SK-N-SH (cell line): Measurements from ENCODE around the gene ADGB.

Source experiments
- ELF1 ChIP-seq: IDR thresholded peaks from 2 replicates; pipeline ENCODE4 v1.4.0; 2012
- FOSL2 ChIP-seq: IDR thresholded peaks from 2 replicates; pipeline ENCODE4 v1.4.0; 2012; ENCODE audit warnings: low read depth, mild to moderate bottlenecking, moderate library complexity, borderline replicate concordance
- FOXJ3 ChIP-seq: sonication (generic); formaldehyde crosslinking; IDR thresholded peaks from 2 replicates; pipeline ENCODE4 v1.5.1; 2020; ENCODE audit warnings: mild to moderate bottlenecking, missing genetic modification reagents
- USF1 ChIP-seq: IDR thresholded peaks from 2 replicates; pipeline ENCODE4 v1.4.0; 2012; ENCODE audit warnings: low read depth, borderline replicate concordance
- YY1 ChIP-seq: IDR thresholded peaks from 2 replicates; pipeline ENCODE4 v1.4.0; 2012; ENCODE audit warnings: low read depth, mild to moderate bottlenecking
- TF ChIP-seq, protein P1 (sequence below): fragments of 200-600 bp; sonication (generic); IDR thresholded peaks from 2 replicates; pipeline ENCODE4 v1.6.1; 2017; ENCODE audit warnings: antibody characterized with exemption, mild to moderate bottlenecking, moderate library complexity
- TF ChIP-seq, protein P2 (sequence below): IDR thresholded peaks from 2 replicates; pipeline ENCODE4 v1.4.0; 2012; ENCODE audit warnings: low read depth, borderline replicate concordance

DNA sequence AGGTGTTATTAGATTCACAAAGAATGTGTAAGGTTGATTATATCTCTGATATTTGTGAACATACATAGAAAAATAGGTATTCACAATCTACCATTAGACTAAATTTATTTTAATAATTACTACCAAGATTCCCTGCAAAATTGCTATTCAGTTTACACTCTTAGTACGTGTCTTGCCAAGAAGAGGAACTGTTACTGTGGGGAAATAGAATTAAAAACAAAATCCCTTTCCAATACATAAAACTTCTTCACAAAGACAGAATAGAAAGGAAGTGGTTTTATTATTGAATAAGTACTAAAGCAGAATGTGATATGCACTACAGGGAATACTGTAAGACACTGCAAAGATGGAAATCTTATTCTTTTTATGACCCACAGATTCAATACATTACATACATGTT lies 38.2 kb upstream of the ADGB start:
- TF ChIP-seq, protein P1, sequence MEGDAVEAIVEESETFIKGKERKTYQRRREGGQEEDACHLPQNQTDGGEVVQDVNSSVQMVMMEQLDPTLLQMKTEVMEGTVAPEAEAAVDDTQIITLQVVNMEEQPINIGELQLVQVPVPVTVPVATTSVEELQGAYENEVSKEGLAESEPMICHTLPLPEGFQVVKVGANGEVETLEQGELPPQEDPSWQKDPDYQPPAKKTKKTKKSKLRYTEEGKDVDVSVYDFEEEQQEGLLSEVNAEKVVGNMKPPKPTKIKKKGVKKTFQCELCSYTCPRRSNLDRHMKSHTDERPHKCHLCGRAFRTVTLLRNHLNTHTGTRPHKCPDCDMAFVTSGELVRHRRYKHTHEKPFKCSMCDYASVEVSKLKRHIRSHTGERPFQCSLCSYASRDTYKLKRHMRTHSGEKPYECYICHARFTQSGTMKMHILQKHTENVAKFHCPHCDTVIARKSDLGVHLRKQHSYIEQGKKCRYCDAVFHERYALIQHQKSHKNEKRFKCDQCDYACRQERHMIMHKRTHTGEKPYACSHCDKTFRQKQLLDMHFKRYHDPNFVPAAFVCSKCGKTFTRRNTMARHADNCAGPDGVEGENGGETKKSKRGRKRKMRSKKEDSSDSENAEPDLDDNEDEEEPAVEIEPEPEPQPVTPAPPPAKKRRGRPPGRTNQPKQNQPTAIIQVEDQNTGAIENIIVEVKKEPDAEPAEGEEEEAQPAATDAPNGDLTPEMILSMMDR: no peak
- TF ChIP-seq FOXJ3 (no peak), ELF1 (no peak), YY1 (no peak), FOSL2 (no peak), USF1 (no peak)
- TF ChIP-seq, protein P2, sequence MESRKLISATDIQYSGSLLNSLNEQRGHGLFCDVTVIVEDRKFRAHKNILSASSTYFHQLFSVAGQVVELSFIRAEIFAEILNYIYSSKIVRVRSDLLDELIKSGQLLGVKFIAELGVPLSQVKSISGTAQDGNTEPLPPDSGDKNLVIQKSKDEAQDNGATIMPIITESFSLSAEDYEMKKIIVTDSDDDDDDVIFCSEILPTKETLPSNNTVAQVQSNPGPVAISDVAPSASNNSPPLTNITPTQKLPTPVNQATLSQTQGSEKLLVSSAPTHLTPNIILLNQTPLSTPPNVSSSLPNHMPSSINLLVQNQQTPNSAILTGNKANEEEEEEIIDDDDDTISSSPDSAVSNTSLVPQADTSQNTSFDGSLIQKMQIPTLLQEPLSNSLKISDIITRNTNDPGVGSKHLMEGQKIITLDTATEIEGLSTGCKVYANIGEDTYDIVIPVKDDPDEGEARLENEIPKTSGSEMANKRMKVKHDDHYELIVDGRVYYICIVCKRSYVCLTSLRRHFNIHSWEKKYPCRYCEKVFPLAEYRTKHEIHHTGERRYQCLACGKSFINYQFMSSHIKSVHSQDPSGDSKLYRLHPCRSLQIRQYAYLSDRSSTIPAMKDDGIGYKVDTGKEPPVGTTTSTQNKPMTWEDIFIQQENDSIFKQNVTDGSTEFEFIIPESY: no peak
